Nephron (organoid): ENCODE measurements around the gene SLC12A8.

Source experiments
- H3K27ac Mint-ChIP-seq, 3 experiments: 2 replicates each; pipeline ENCODE4 v1.8.0; 2020; ENCODE audit warnings: mixed read lengths in 3 of 3, mild to moderate bottlenecking in 2 of 3, moderate library complexity in 1 of 3
- H3K27me3 Mint-ChIP-seq: 2 replicates; pipeline ENCODE4 v1.8.0; 2021; ENCODE audit warnings: low read depth, mild to moderate bottlenecking, moderate library complexity, mixed read lengths
- H3K36me3 Mint-ChIP-seq: 2 replicates; pipeline ENCODE4 v1.8.0; 2020; ENCODE audit warnings: low read depth, mixed read lengths
- H3K4me1 Mint-ChIP-seq: 2 replicates; pipeline ENCODE4 v1.8.0; 2020; ENCODE audit warnings: mixed read lengths
- H3K4me3 Mint-ChIP-seq, 3 experiments: 2 replicates each; pipeline ENCODE4 v1.8.0; 2020; ENCODE audit warnings: mild to moderate bottlenecking in 3 of 3, mixed read lengths in 3 of 3, moderate library complexity in 2 of 3
- H3K9me3 Mint-ChIP-seq: 2 replicates; pipeline ENCODE4 v1.8.0; 2020; ENCODE audit warnings: mixed read lengths
- CTCF ChIP-seq, 3 experiments: fragments of 200-600 bp; sonication (generic); IDR thresholded peaks; one replicate each; pipeline ENCODE4 v1.5.0; 2021; ENCODE audit warnings: antibody characterized with exemption in 3 of 3; ENCODE audit not compliant: unreplicated experiment in 3 of 3

SLC12A8 gene

GRCh38 chr3:125077864-125078263 is 134.7 kb downstream of the SLC12A8 start:
- no peak overlapping the region for H3K4me3 Mint-ChIP-seq
- H3K4me1 Mint-ChIP-seq: no peaks in the 10 kb centered on the region
- H3K9me3 Mint-ChIP-seq: no peaks in the 10 kb centered on the region

GRCh38 chr3:125076464-125076863 is 136.1 kb downstream of the SLC12A8 start:
- H3K4me1 Mint-ChIP-seq: no peaks in the 10 kb centered on the region
- H3K9me3 Mint-ChIP-seq: no peaks in the 10 kb centered on the region
- H3K27me3 Mint-ChIP-seq: peaks cover 8% of the 10 kb centered on the region
- H3K36me3 Mint-ChIP-seq: peaks cover 4% of the 10 kb centered on the region
- TF ChIP-seq CTCF (IDR thresholded peaks at IDR 0.05; ENCODE audit: unreplicated experiment in 3 of 3): no peak
- H3K27ac Mint-ChIP-seq: no peak overlapping the region
- H3K4me3 Mint-ChIP-seq: no peak overlapping the region

More at GRCh38 chr3:125077864-125078263, 134.7 kb downstream of the SLC12A8 start:
- Mint-ChIP-seq H3K27me3 (peaks cover 8% of the 10 kb centered on the region), H3K36me3 (peaks cover 4% of the 10 kb centered on the region), H3K27ac (no peak overlapping the region)
- no peak for TF ChIP-seq CTCF (IDR thresholded peaks at IDR 0.05; ENCODE audit: unreplicated experiment in 3 of 3)

- H3K27me3 Mint-ChIP-seq: peaks cover 8% of the 10 kb centered on the region
- H3K9me3 Mint-ChIP-seq: no peaks in the 10 kb centered on the region
- H3K36me3 Mint-ChIP-seq: peaks cover 4% of the 10 kb centered on the region
- no peak for TF ChIP-seq CTCF (IDR thresholded peaks at IDR 0.05; ENCODE audit: unreplicated experiment in 3 of 3)
- no peaks in the 10 kb centered on the region for H3K4me1 Mint-ChIP-seq
- H3K27ac Mint-ChIP-seq: no peak overlapping the region
- no peak overlapping the region for H3K4me3 Mint-ChIP-seq
Measured at GRCh38 chr3:125075738-125076137, 136.8 kb downstream of the SLC12A8 start.

- Mint-ChIP-seq H3K27me3 (peaks cover 3% of the 10 kb centered on the region), H3K27ac (no peak overlapping the region), H3K36me3 (no peaks in the 10 kb centered on the region), H3K4me1 (no peaks in the 10 kb centered on the region), H3K9me3 (no peaks in the 10 kb centered on the region), H3K4me3 (no peak overlapping the region)
- TF ChIP-seq CTCF (IDR thresholded peaks at IDR 0.05; ENCODE audit: unreplicated experiment in 3 of 3): no peak
Measured at GRCh38 chr3:125073390-125073905, 139.1 kb downstream of the SLC12A8 start.

GRCh38 chr3:125072749-125073389 is 139.7 kb downstream of the SLC12A8 start:
- no peak overlapping the region for H3K4me3 Mint-ChIP-seq
- H3K9me3 Mint-ChIP-seq: no peaks in the 10 kb centered on the region
- H3K36me3 Mint-ChIP-seq: no peaks in the 10 kb centered on the region
- peaks cover 9% of the 10 kb centered on the region for H3K27me3 Mint-ChIP-seq
- no peaks in the 10 kb centered on the region for H3K4me1 Mint-ChIP-seq
- no peak overlapping the region for H3K27ac Mint-ChIP-seq
- no peak for TF ChIP-seq CTCF (IDR thresholded peaks at IDR 0.05; ENCODE audit: unreplicated experiment in 3 of 3)

GRCh38 chr3:125072301-125072700 is 140.2 kb downstream of the SLC12A8 start:
- Mint-ChIP-seq H3K9me3 (no peaks in the 10 kb centered on the region), H3K4me3 (no peak overlapping the region), H3K4me1 (no peaks in the 10 kb centered on the region), H3K27ac (no peak overlapping the region), H3K36me3 (no peaks in the 10 kb centered on the region), H3K27me3 (peaks cover 9% of the 10 kb centered on the region)
- no peak for TF ChIP-seq CTCF (IDR thresholded peaks at IDR 0.05; ENCODE audit: unreplicated experiment in 3 of 3)
